ENCODE data around the gene SNED1. TPM values are rescaled to one million over a fixed set of nuclear protein-coding genes. Genes with fewer than 3 reads are reported as not detected.

Gene SNED1
- total RNA-seq, 1 experiment from 2014 or later, result 3.2 TPM

GRCh38 chr2:240963868-240964703 lies 34.3 kb upstream of the SNED1 start (continued):
- TF ChIP-seq ZNF532 (CRISPR knock-in tag; IDR thresholded peaks at IDR 0.05; ENCODE audit: borderline replicate concordance), result no peak
- no peak for TF ChIP-seq ATF2 (CRISPR knock-in tag; IDR thresholded peaks at IDR 0.05; ENCODE audit: borderline replicate concordance, low read depth)

- Mint-ChIP-seq H3K4me3 (no peak overlapping the region), H3K27me3 (ENCODE audit: low read depth) (no peaks in the 10 kb centered on the region), H3K4me1 (peaks cover 5% of the 10 kb centered on the region; the same call in 1 of the 2 replicates), H3K9me3 (no peaks in the 10 kb centered on the region), H3K36me3 (no peaks in the 10 kb centered on the region), H3K27ac (no peak overlapping the region)
- CTCF ChIA-PET, result no interaction called here
- TF ChIP-seq ZNF532 (CRISPR knock-in tag; IDR thresholded peaks at IDR 0.05; ENCODE audit: borderline replicate concordance), result no peak
- no peak for TF ChIP-seq ZSCAN18 (CRISPR knock-in tag; IDR thresholded peaks at IDR 0.05)
- no peak for TF ChIP-seq FOXP1 (CRISPR knock-in tag; IDR thresholded peaks at IDR 0.05; ENCODE audit: borderline replicate concordance)
- TF ChIP-seq ZNF425 (CRISPR knock-in tag; conservative IDR thresholded peaks at IDR 0.05), result no peak
- no peak for TF ChIP-seq ATF1 (CRISPR knock-in tag; IDR thresholded peaks at IDR 0.05)
- TF ChIP-seq NR3C1 (CRISPR knock-in tag; conservative IDR thresholded peaks at IDR 0.05; ENCODE audit: low read depth), result no peak
- TF ChIP-seq ZNF396 (CRISPR knock-in tag; IDR thresholded peaks at IDR 0.05; ENCODE audit: borderline replicate concordance), result no peak
- no peak for TF ChIP-seq ZNF416 (CRISPR knock-in tag; IDR thresholded peaks at IDR 0.05)
- TF ChIP-seq ZBTB21 (CRISPR knock-in tag; IDR thresholded peaks at IDR 0.05; ENCODE audit: borderline replicate concordance), result no peak
- ATAC-seq, result no peak
- no peak for DNase-seq (ENCODE audit: low spot score)
- POLR2A ChIA-PET, result no interaction called here
Measured at GRCh38 chr2:240964704-240965295, 33.6 kb upstream of the SNED1 start.
